Activated B cell treated with CpG ODN at 0.5 μM for 24 hours (primary cell): ENCODE measurements around the gene IPPK. TPM values are rescaled to one million over a fixed set of nuclear protein-coding genes. Genes with fewer than 3 reads are reported as not detected.
"Not testable (repeated sequence)": the region's sequence is repeated elsewhere in the genome, so short reads cannot be mapped to it uniquely, and the experiment has no call there.

ENCODE experiments used
- ATAC-seq: fragments of 200-7000 bp; cut with Tn5 transposase; one replicate; pipeline ENCODE4 v1.10.0; 2021; ENCODE audit warnings: low read depth, mild to moderate bottlenecking, moderate library complexity
- CTCF ChIA-PET: fragments of 350-600 bp; sonication (Branson Sonifier 250); formaldehyde crosslinking; loops from one replicate; lab custom pipeline; 2021; ENCODE audit warnings: antibody characterized with exemption; lab: Charles Lee
- POLR2A ChIA-PET: fragments of 350-600 bp; sonication (Branson Sonifier 250); formaldehyde crosslinking; loops from one replicate; lab custom pipeline; 2021; ENCODE audit warnings: antibody characterized with exemption; lab: Charles Lee
- DNase-seq: peaks from one replicate; pipeline ENCODE4 v3.0.0; 2022
- H3K27ac Mint-ChIP-seq: one replicate; pipeline ENCODE4 v1.8.0; 2020; ENCODE audit warnings: mixed read lengths
- H3K27me3 Mint-ChIP-seq: one replicate; pipeline ENCODE4 v1.8.0; 2021; ENCODE audit warnings: mixed read lengths
- H3K36me3 Mint-ChIP-seq: one replicate; pipeline ENCODE4 v1.8.0; 2021; ENCODE audit warnings: low read depth, mixed read lengths
- H3K4me1 Mint-ChIP-seq: one replicate; pipeline ENCODE4 v1.8.0; 2021; ENCODE audit warnings: mixed read lengths
- H3K4me3 Mint-ChIP-seq: one replicate; pipeline ENCODE4 v1.8.0; 2020; ENCODE audit warnings: mild to moderate bottlenecking, mixed read lengths
- H3K9me3 Mint-ChIP-seq: one replicate; pipeline ENCODE4 v1.8.0; 2020; ENCODE audit warnings: mixed read lengths
- intact Hi-C: fragments of 100-400 bp; cut with micrococcal nuclease; formaldehyde crosslinking; loops from one replicate; pipeline ENCODE4 v1.15.1; 2024
- total RNA-seq: library from RNA; stranded (reverse); gene quantifications from 2 replicates; pipeline ENCODE4 v1.2.3, GENCODE V29; 2022
- TF ChIP-seq, protein P1 (sequence below): fragments of 200-600 bp; IDR thresholded peaks from one replicate; pipeline ENCODE4 v1.8.0; 2022; ENCODE audit warnings: antibody characterized with exemption, mild to moderate bottlenecking

The IPPK gene
- total RNA-seq, 1 donor from 2014 or later: 9.7 TPM

GRCh38 chr9:92600462-92601261, 69.3 kb downstream of the IPPK start:
- peaks cover 11% of the 10 kb centered on the region for H3K9me3 Mint-ChIP-seq
- ChIA-PET CTCF (no interaction called here), POLR2A (no interaction called here)
- ATAC-seq: no peak
- H3K4me3 Mint-ChIP-seq: no peak overlapping the region
- peaks cover 6% of the 10 kb centered on the region for H3K36me3 Mint-ChIP-seq
- H3K27me3 Mint-ChIP-seq: no peaks in the 10 kb centered on the region
- no peak for DNase-seq
- intact Hi-C loops: no loop called here
- H3K27ac Mint-ChIP-seq: no peak overlapping the region
- H3K4me1 Mint-ChIP-seq: no peaks in the 10 kb centered on the region
- TF ChIP-seq, protein P1, sequence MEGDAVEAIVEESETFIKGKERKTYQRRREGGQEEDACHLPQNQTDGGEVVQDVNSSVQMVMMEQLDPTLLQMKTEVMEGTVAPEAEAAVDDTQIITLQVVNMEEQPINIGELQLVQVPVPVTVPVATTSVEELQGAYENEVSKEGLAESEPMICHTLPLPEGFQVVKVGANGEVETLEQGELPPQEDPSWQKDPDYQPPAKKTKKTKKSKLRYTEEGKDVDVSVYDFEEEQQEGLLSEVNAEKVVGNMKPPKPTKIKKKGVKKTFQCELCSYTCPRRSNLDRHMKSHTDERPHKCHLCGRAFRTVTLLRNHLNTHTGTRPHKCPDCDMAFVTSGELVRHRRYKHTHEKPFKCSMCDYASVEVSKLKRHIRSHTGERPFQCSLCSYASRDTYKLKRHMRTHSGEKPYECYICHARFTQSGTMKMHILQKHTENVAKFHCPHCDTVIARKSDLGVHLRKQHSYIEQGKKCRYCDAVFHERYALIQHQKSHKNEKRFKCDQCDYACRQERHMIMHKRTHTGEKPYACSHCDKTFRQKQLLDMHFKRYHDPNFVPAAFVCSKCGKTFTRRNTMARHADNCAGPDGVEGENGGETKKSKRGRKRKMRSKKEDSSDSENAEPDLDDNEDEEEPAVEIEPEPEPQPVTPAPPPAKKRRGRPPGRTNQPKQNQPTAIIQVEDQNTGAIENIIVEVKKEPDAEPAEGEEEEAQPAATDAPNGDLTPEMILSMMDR: no peak

GRCh38 chr9:92599938-92600461, 69.9 kb downstream of the IPPK start:
- no peak for ATAC-seq
- Mint-ChIP-seq H3K27me3 (no peaks in the 10 kb centered on the region), H3K36me3 (peaks cover 6% of the 10 kb centered on the region), H3K9me3 (peaks cover 11% of the 10 kb centered on the region), H3K4me1 (no peaks in the 10 kb centered on the region), H3K4me3 (no peak overlapping the region), H3K27ac (no peak overlapping the region)
- CTCF ChIA-PET: no interaction called here
- no peak for DNase-seq
- intact Hi-C loops: no loop called here
- POLR2A ChIA-PET: no interaction called here
- TF ChIP-seq, protein P1: no peak

GRCh38 chr9:92598382-92598781, 71.5 kb downstream of the IPPK start:
- POLR2A ChIA-PET: no interaction called here
- ATAC-seq (no peak), DNase-seq (no peak)
- H3K36me3 Mint-ChIP-seq: peaks cover 4% of the 10 kb centered on the region
- peaks cover 1% of the 10 kb centered on the region for H3K9me3 Mint-ChIP-seq
- H3K27me3 Mint-ChIP-seq: no peaks in the 10 kb centered on the region
- H3K4me3 Mint-ChIP-seq: no peak overlapping the region
- TF ChIP-seq, protein P1: no peak
- CTCF ChIA-PET: no interaction called here
- intact Hi-C loops: no loop called here
- no peak overlapping the region for H3K27ac Mint-ChIP-seq
- no peaks in the 10 kb centered on the region for H3K4me1 Mint-ChIP-seq

DNA sequence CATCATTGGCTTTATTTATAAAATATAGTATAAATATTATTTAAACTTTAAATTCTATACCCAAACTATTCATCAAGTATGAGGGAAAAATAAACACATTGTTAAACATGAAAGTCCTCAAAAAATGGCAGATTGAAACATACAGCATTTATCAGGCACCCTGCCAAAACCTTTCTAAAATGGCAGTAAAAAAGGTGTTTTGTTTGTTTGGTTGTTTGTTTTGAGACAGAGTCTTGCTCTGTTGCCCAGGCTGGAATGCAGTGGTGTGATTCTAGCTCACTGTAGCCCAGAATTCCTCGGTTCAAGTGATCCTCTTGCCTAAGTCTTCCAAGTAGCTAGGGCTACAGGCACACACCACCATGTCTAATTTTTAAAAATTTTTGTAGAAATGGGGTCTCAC, 74.0 kb downstream of the IPPK start:
- Mint-ChIP-seq H3K9me3 (no peaks in the 10 kb centered on the region), H3K4me1 (no peaks in the 10 kb centered on the region), H3K4me3 (no peak overlapping the region), H3K36me3 (no peaks in the 10 kb centered on the region), H3K27me3 (no peaks in the 10 kb centered on the region), H3K27ac (no peak overlapping the region)
- intact Hi-C loops: no loop called here
- ChIA-PET POLR2A (no interaction called here), CTCF (no interaction called here)
- TF ChIP-seq, protein P1: no peak
- ATAC-seq (no peak), DNase-seq (no peak)

DNA sequence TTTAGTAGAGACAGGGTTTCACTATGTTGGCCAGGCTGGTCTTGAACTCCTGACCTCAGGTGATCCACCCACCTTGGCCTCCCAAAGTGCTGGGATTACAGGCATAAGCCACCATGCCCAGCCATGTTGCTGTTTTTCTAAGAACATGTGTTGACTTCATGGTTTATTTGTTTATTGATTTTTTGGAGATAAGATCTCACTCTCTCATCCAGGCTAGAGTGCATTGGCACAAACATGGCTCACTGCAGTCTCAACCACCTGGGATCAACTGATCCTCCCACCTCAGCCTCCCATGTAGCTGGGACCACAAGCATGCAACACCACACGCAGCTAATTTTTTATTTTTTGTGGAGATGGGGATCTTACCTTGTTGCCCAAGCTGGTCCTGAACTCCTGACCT, 74.9 kb downstream of the IPPK start:
- H3K27me3 Mint-ChIP-seq, H3K9me3 Mint-ChIP-seq, H3K4me3 Mint-ChIP-seq, H3K27ac Mint-ChIP-seq, DNase-seq, POLR2A ChIA-PET, intact Hi-C loops, H3K4me1 Mint-ChIP-seq, H3K36me3 Mint-ChIP-seq, ATAC-seq: not testable (repeated sequence)
- CTCF ChIA-PET: interaction anchor here (0.7 kb wide), 1 partner anchor 152 kb away, joined by 3 read pairs; no protein-coding TSS in a partner anchor
